H1 (cell line): ENCODE results near the gene GNAL. TPM values are rescaled to one million over a fixed set of nuclear protein-coding genes. Genes with fewer than 3 reads are reported as not detected.

Experiments used
- CTCF ChIA-PET: fragments of 300-600 bp; sonication (Branson Sonifier 250); formaldehyde crosslinking; loops from one replicate; lab custom pipeline; 2021; ENCODE audit not compliant: partially characterized antibody; lab: Charles Lee
- POLR2A ChIA-PET: fragments of 300-600 bp; sonication (Branson Sonifier 250); formaldehyde crosslinking; loops from one replicate; lab custom pipeline; 2021; ENCODE audit warnings: inconsistent platforms; ENCODE audit not compliant: partially characterized antibody; lab: Charles Lee
- DNase-seq, 2 experiments: peaks; one replicate each; pipeline versions ENCODE4 v3.0.0 to v3.0.0-alpha.2; 2010 to 2022; ENCODE audit warnings: low spot score in 2 of 2, low read depth in 1 of 2, mixed read lengths in 1 of 2
- FAIRE-seq: peaks from 2 replicates; lab custom pipeline; 2011; peaks lifted over from hg19 to GRCh38; lab: Jason Lieb, UNC
- H2AFZ ChIP-seq: 2 replicates; pipeline ENCODE4 v1.8.1; 2012; ENCODE audit warnings: low read length, inconsistent platforms
- H2AK5ac ChIP-seq: 2 replicates; pipeline ENCODE4 v1.6.1; 2013; ENCODE audit warnings: low read depth, low read length
- H2BK120ac ChIP-seq: replicated peaks from 2 replicates; pipeline ENCODE3; 2013; ENCODE audit warnings: low read depth, low read length, inconsistent platforms
- H2BK12ac ChIP-seq: 2 replicates; pipeline ENCODE4 v1.6.1; 2013; ENCODE audit warnings: low read depth, low read length
- H2BK15ac ChIP-seq: 2 replicates; pipeline ENCODE4 v1.6.1; 2013; ENCODE audit warnings: low read length
- H2BK20ac ChIP-seq: 2 replicates; pipeline ENCODE4 v1.6.1; 2013; ENCODE audit warnings: low read length
- H2BK5ac ChIP-seq: 2 replicates; pipeline ENCODE4 v1.6.1; 2013; ENCODE audit warnings: low read depth, low read length
- H3K14ac ChIP-seq: 2 replicates; pipeline ENCODE4 v1.6.1; 2013; ENCODE audit warnings: inconsistent platforms; ENCODE audit not compliant: insufficient read length
- H3K18ac ChIP-seq: 2 replicates; pipeline ENCODE4 v1.6.1; 2013; ENCODE audit warnings: low read length; ENCODE audit errors: extremely low read depth
- H3K23ac ChIP-seq: 2 replicates; pipeline ENCODE4 v1.6.1; 2013; ENCODE audit warnings: inconsistent platforms; ENCODE audit not compliant: insufficient read length
- H3K23me2 ChIP-seq: 2 replicates; pipeline ENCODE4 v1.6.1; 2013; ENCODE audit warnings: low read depth, low read length
- H3K27ac ChIP-seq: 2 replicates; pipeline ENCODE4 v1.6.1; 2011; ENCODE audit warnings: low read depth, low read length, inconsistent platforms
- H3K27me3 ChIP-seq, 4 experiments: replicated peaks in 1 of 4; 1 replicate in 1 of 4; 2 replicates in 3 of 4; pipeline versions ENCODE4 v1.6.1 to v1.8.1; 2011 to 2013; ENCODE audit warnings: low read length in 3 of 4, mild to moderate bottlenecking in 3 of 4, inconsistent platforms in 2 of 4, mixed read lengths in 2 of 4, moderate library complexity in 1 of 4; ENCODE audit not compliant: control insufficient read depth in 3 of 4, insufficient read depth in 3 of 4; ENCODE audit errors: extremely low read depth in 1 of 4
- H3K36me3 ChIP-seq, 4 experiments: 2 replicates each; pipeline versions ENCODE4 v1.6.1 to v1.8.1; 2011 to 2013; ENCODE audit warnings: mild to moderate bottlenecking in 4 of 4, low read length in 3 of 4, moderate library complexity in 2 of 4, control low read depth in 1 of 4, inconsistent platforms in 1 of 4; ENCODE audit not compliant: insufficient read depth in 4 of 4, control insufficient read depth in 2 of 4
- H3K4ac ChIP-seq: replicated peaks from 2 replicates; pipeline ENCODE3; 2013; ENCODE audit warnings: low read length, low read depth, mixed read lengths, inconsistent platforms; ENCODE audit not compliant: insufficient read length
- H3K4me1 ChIP-seq, 4 experiments: replicated peaks in 1 of 4; 1 replicate in 1 of 4; 2 replicates in 3 of 4; pipeline versions ENCODE4 v1.6.1 to v1.8.1; 2011 to 2013; ENCODE audit warnings: low read length in 3 of 4, inconsistent platforms in 2 of 4, mixed read lengths in 1 of 4; ENCODE audit not compliant: insufficient read depth in 4 of 4, control insufficient read depth in 3 of 4
- H3K4me2 ChIP-seq, 2 experiments: 2 replicates each; pipeline versions ENCODE4 v1.6.1 to v1.8.1; 2011 to 2013; ENCODE audit warnings: low read depth in 2 of 2, low read length in 2 of 2, control low read depth in 1 of 2, inconsistent platforms in 1 of 2, mild to moderate bottlenecking in 1 of 2; ENCODE audit not compliant: insufficient read depth in 1 of 2
- H3K4me3 ChIP-seq, 4 experiments: fragments of 200-600, 300-600 bp in 1 of 4; sonication (generic), shearing (Covaris generic), sonication (Bioruptor Twin) in 1 of 4; 2 replicates each; pipeline versions ENCODE4 v1.5.1 to v1.8.1; 2011 to 2016; ENCODE audit warnings: low read length in 4 of 4, low read depth in 3 of 4, control low read depth in 2 of 4, inconsistent platforms in 2 of 4, mild to moderate bottlenecking in 2 of 4, mixed read lengths in 1 of 4, moderate library complexity in 1 of 4; ENCODE audit not compliant: insufficient read depth in 2 of 4; ENCODE audit errors: extremely low read depth in 1 of 4
- H3K56ac ChIP-seq: replicated peaks from 2 replicates; pipeline ENCODE3; 2013; ENCODE audit warnings: low read depth, mild to moderate bottlenecking, mixed read lengths, low read length, inconsistent platforms; ENCODE audit not compliant: insufficient read length
- H3K79me1 ChIP-seq: 2 replicates; pipeline ENCODE4 v1.6.1; 2013; ENCODE audit warnings: low read depth, low read length, control low read depth
- H3K79me2 ChIP-seq, 2 experiments: 2 replicates each; pipeline versions ENCODE4 v1.6.1 to v1.8.1; 2012 to 2013; ENCODE audit warnings: low read length in 2 of 2, mild to moderate bottlenecking in 2 of 2, inconsistent platforms in 1 of 2; ENCODE audit not compliant: insufficient read depth in 2 of 2, control insufficient read depth in 1 of 2
- H3K9ac ChIP-seq, 4 experiments: replicated peaks in 1 of 4; 1 replicate in 1 of 4; 2 replicates in 3 of 4; pipeline versions ENCODE4 v1.6.1 to v1.8.1; 2011 to 2013; ENCODE audit warnings: low read depth in 3 of 4, low read length in 3 of 4, control low read depth in 2 of 4, mild to moderate bottlenecking in 2 of 4, moderate library complexity in 2 of 4, inconsistent platforms in 1 of 4; ENCODE audit errors: extremely low read depth in 1 of 4
- H3K9me3 ChIP-seq, 2 experiments: 2 replicates each; pipeline versions ENCODE4 v1.6.1 to v1.8.1; 2012 to 2013; ENCODE audit warnings: mild to moderate bottlenecking in 2 of 2, moderate library complexity in 2 of 2, control low read depth in 1 of 2, inconsistent platforms in 1 of 2, low read depth in 1 of 2, low read length in 1 of 2, mixed read lengths in 1 of 2; ENCODE audit not compliant: insufficient read depth in 2 of 2
- H4K20me1 ChIP-seq, 2 experiments: replicated peaks in 1 of 2; 2 replicates each; pipeline versions ENCODE3 to v1.8.1; 2011 to 2013; ENCODE audit warnings: inconsistent platforms in 2 of 2, low read length in 2 of 2, mild to moderate bottlenecking in 1 of 2; ENCODE audit not compliant: insufficient read depth in 2 of 2, control insufficient read depth in 1 of 2
- H4K5ac ChIP-seq: 2 replicates; pipeline ENCODE4 v1.6.1; 2013; ENCODE audit warnings: low read length, low read depth, mixed read lengths, inconsistent platforms; ENCODE audit not compliant: insufficient read length
- H4K8ac ChIP-seq: 2 replicates; pipeline ENCODE4 v1.8.0; 2013; ENCODE audit warnings: mild to moderate bottlenecking, moderate library complexity, low read length, inconsistent platforms; ENCODE audit not compliant: insufficient read depth; ENCODE audit errors: extremely low read depth
- H4K91ac ChIP-seq: replicated peaks from 2 replicates; pipeline ENCODE3; 2013; ENCODE audit warnings: low read length, mixed read lengths, inconsistent platforms; ENCODE audit not compliant: insufficient read length
- CREB1 ChIP-seq: IDR thresholded peaks from 2 replicates; pipeline ENCODE4 v1.6.1; 2012; ENCODE audit warnings: inconsistent platforms
- CTBP2 ChIP-seq: IDR thresholded peaks from 2 replicates; pipeline ENCODE4 v1.7.0; 2011; ENCODE audit warnings: borderline replicate concordance, mild to moderate bottlenecking, moderate library complexity, mixed read lengths, low read length; ENCODE audit not compliant: insufficient read depth, insufficient read length
- EGR1 ChIP-seq: IDR thresholded peaks from 2 replicates; pipeline ENCODE4 v1.6.1; 2011; ENCODE audit warnings: low read depth, low read length, borderline replicate concordance
- MAFK ChIP-seq: IDR thresholded peaks from 2 replicates; pipeline ENCODE4 v1.6.1; 2012; ENCODE audit warnings: low read depth, mild to moderate bottlenecking, improper control_type of control experiment, low read length
- POU5F1 ChIP-seq: IDR thresholded peaks from 2 replicates; pipeline ENCODE4 v1.6.1; 2011; ENCODE audit warnings: low read depth, mild to moderate bottlenecking, low read length, moderate library complexity
- SIRT6 ChIP-seq: IDR thresholded peaks from one replicate; pipeline ENCODE4 v1.7.1; 2012; ENCODE audit warnings: low read length, inconsistent platforms
- SIX5 ChIP-seq: IDR thresholded peaks from 2 replicates; pipeline ENCODE4 v1.6.1; 2011; ENCODE audit warnings: mild to moderate bottlenecking, low read depth, low read length
- SP4 ChIP-seq: IDR thresholded peaks from 2 replicates; pipeline ENCODE4 v1.6.1; 2012; ENCODE audit warnings: low read length, inconsistent platforms
- TAF7 ChIP-seq: optimal IDR thresholded peaks from 2 replicates; pipeline ENCODE3; 2011; ENCODE audit warnings: low read depth, mild to moderate bottlenecking, inconsistent platforms, low read length, moderate library complexity, borderline replicate concordance
- YY1 ChIP-seq: IDR thresholded peaks from 2 replicates; pipeline ENCODE4 v1.6.1; 2011; ENCODE audit warnings: low read depth, mild to moderate bottlenecking, low read length
- WGBS, 2 experiments: shearing (Covaris generic) in 1 of 2; methylation state at CpG; one replicate each; pipeline versions ENCODE4 v1.1.6 to v1.1.7; 2013 to 2015; ENCODE audit warnings: low lambda C conversion rate in 2 of 2, mixed read lengths in 2 of 2, inconsistent platforms in 1 of 2, low coverage in 1 of 2, missing lambda C conversion rate in 1 of 2; ENCODE audit not compliant: insufficient replicate concordance in 2 of 2, insufficient coverage in 1 of 2, insufficient read length in 1 of 2; ENCODE audit errors: extremely low coverage in 1 of 2, missing lambda C conversion rate in 1 of 2; 5-methylcytosine and 5-hydroxymethylcytosine counted together
- polyA plus RNA-seq, 7 experiments: library from polyadenylated mRNA; depleted of rRNA in 3 of 7; stranded (reverse) in 5 of 7; unstranded in 2 of 7; fragments of >200 nt in 5 of 7; fragments of 200-250 nt in 2 of 7; gene quantifications; 1 replicate in 5 of 7; 2 replicates in 1 of 7; 4 replicates in 1 of 7; pipeline versions ENCODE4 v1.2.1 to v1.2.3, GENCODE V29; 2011 to 2013; ENCODE audit warnings: missing spikeins in 2 of 7, mixed read lengths in 2 of 7
- total RNA-seq: library from RNA; stranded (reverse); fragmentation: NEBNext Ultra II Directional; extraction: Animal tissue kit (Norgen Biotek cat#: 25700); gene quantifications from 2 replicates; pipeline ENCODE4 v1.2.1, GENCODE V29; 2021
- TF ChIP-seq, protein P1 (sequence below): IDR thresholded peaks from 2 replicates; pipeline ENCODE4 v1.6.1; 2012; ENCODE audit warnings: inconsistent platforms
- TF ChIP-seq, protein P2 (sequence below): IDR thresholded peaks from 2 replicates; pipeline ENCODE4 v1.6.1; 2011; ENCODE audit warnings: low read depth, mild to moderate bottlenecking, low read length; ENCODE audit not compliant: insufficient read depth

Gene GNAL
- total and polyA plus RNA-seq, 2 of the 8 experiments (the other 6 are each of a cell fraction or from before 2014, with no cell fraction given) = 13.2 to 18.3 TPM

GRCh38 chr18:11818486-11819203 is 129.6 kb downstream of the GNAL start:
- Histone ChIP-seq H2BK15ac (no peak overlapping the region), H3K27me3 (no peaks in the 10 kb centered on the region), H3K79me1 (no peaks in the 10 kb centered on the region), H2AK5ac (no peak overlapping the region), H3K4me3 (no peak overlapping the region), H3K56ac (no peak overlapping the region), H3K23me2 (no peaks in the 10 kb centered on the region), H4K8ac (peak overlapping the region; percentile 36; the same call in 1 of the 2 replicates), H2BK120ac (no peak overlapping the region), H3K18ac (no peak overlapping the region), H4K91ac (no peak overlapping the region), H2BK12ac (no peak overlapping the region), H2BK5ac (no peak overlapping the region), H3K14ac (no peak overlapping the region), H3K36me3 (no peaks in the 10 kb centered on the region), H2BK20ac (no peak overlapping the region), H3K79me2 (no peaks in the 10 kb centered on the region), H4K20me1 (no peaks in the 10 kb centered on the region), H3K4me1 (peaks cover 0 to 3% (median 1%) of the 10 kb centered on the region in 4 experiments; a peak in 3 of 7 replicates), H3K9me3 (no peaks in the 10 kb centered on the region), H2AFZ (no peak overlapping the region), H3K27ac (no peak overlapping the region), H3K4me2 (no peak overlapping the region), H4K5ac (no peak overlapping the region), H3K4ac (no peak overlapping the region), H3K23ac (no peak overlapping the region), H3K9ac (no peak overlapping the region; a peak in 1 of 7 replicates)
- ChIA-PET CTCF (interaction anchor here (0.8 kb wide), 1 partner anchor 90 kb away, joined by 3 read pairs; no protein-coding TSS in a partner anchor), POLR2A (interaction anchor here (0.6 to 1.2 kb wide), 2 partner anchors 33 to 99 kb away, joined by 3 to 4 read pairs; no protein-coding TSS in a partner anchor)
- 86% methylated on average over 17 of the region's 17 CpGs; no CpG with 5 or more reads in 1 of the 2 experiments for WGBS, 2 experiments
- peak; percentile 36 for FAIRE-seq
- DNase-seq = no peak
- TF ChIP-seq TAF7 (no peak), MAFK (no peak), SIRT6 (no peak), CTBP2 (no peak), YY1 (no peak), SIX5 (no peak), SP4 (no peak), POU5F1 (no peak), EGR1 (no peak), CREB1 (no peak)
- TF ChIP-seq, protein P1, sequence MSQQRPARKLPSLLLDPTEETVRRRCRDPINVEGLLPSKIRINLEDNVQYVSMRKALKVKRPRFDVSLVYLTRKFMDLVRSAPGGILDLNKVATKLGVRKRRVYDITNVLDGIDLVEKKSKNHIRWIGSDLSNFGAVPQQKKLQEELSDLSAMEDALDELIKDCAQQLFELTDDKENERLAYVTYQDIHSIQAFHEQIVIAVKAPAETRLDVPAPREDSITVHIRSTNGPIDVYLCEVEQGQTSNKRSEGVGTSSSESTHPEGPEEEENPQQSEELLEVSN = no peak
- TF ChIP-seq, protein P2, sequence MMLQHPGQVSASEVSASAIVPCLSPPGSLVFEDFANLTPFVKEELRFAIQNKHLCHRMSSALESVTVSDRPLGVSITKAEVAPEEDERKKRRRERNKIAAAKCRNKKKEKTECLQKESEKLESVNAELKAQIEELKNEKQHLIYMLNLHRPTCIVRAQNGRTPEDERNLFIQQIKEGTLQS = no peak
